Neural progenitor cell (in vitro differentiated cells): ENCODE data around the gene EPHB1. TPM values are rescaled to one million over a fixed set of nuclear protein-coding genes. Genes with fewer than 3 reads are reported as not detected.

Experiments
- DNase-seq: peaks from one replicate; pipeline ENCODE4 v3.0.0-alpha.2; 2016; ENCODE audit warnings: low spot score
- H2AFZ ChIP-seq: fragments of 200-600 bp; sonication (generic); replicated peaks from 2 replicates; pipeline ENCODE4 v1.6.1; 2016; ENCODE audit warnings: antibody characterized with exemption
- H3F3A ChIP-seq: fragments of 200-600 bp; sonication (generic); 2 replicates; pipeline ENCODE4 v1.6.1; 2016; ENCODE audit warnings: antibody characterized with exemption, low read depth
- H3K27ac ChIP-seq: fragments of 200-600 bp; sonication (generic); 2 replicates; pipeline ENCODE4 v1.5.1; 2016; ENCODE audit warnings: mild to moderate bottlenecking
- H3K27me3 ChIP-seq: fragments of 200-600 bp; sonication (generic); 2 replicates; pipeline ENCODE4 v1.6.1; 2016; ENCODE audit warnings: mild to moderate bottlenecking, moderate library complexity
- H3K36me3 ChIP-seq: fragments of 200-600 bp; sonication (generic); 2 replicates; pipeline ENCODE4 v1.5.1; 2016
- H3K4me1 ChIP-seq: fragments of 200-600 bp; sonication (generic); 2 replicates; pipeline ENCODE4 v1.6.1; 2016; ENCODE audit warnings: mixed run types
- H3K4me2 ChIP-seq: fragments of 200-600 bp; sonication (generic); 2 replicates; pipeline ENCODE4 v1.6.1; 2016
- H3K4me3 ChIP-seq: fragments of 200-600 bp; sonication (generic); 2 replicates; pipeline ENCODE4 v1.5.1; 2016
- H3K79me2 ChIP-seq: fragments of 200-600 bp; sonication (generic); 2 replicates; pipeline ENCODE4 v1.6.1; 2016; ENCODE audit warnings: low read depth
- H3K9ac ChIP-seq: fragments of 200-600 bp; sonication (generic); 2 replicates; pipeline ENCODE4 v1.6.1; 2016
- H3K9me3 ChIP-seq: fragments of 200-600 bp; sonication (generic); 2 replicates; pipeline ENCODE4 v1.5.1; 2016; ENCODE audit warnings: low read depth
- H4K20me1 ChIP-seq: fragments of 200-600 bp; sonication (generic); 2 replicates; pipeline ENCODE4 v1.6.1; 2016; ENCODE audit warnings: low read depth
- H3K27ac Mint-ChIP-seq: 3 replicates; pipeline ENCODE4 v1.8.0; 2021; ENCODE audit warnings: mixed read lengths
- H3K27me3 Mint-ChIP-seq: 2 replicates; pipeline ENCODE4 v1.8.0; 2022; ENCODE audit warnings: low read depth, mild to moderate bottlenecking, inconsistent platforms, moderate library complexity, mixed read lengths; ENCODE audit not compliant: insufficient read depth
- H3K36me3 Mint-ChIP-seq: 3 replicates; pipeline ENCODE4 v1.8.0; 2021; ENCODE audit warnings: mixed read lengths
- H3K4me1 Mint-ChIP-seq: 3 replicates; pipeline ENCODE4 v1.8.0; 2021; ENCODE audit warnings: mixed read lengths
- H3K4me3 Mint-ChIP-seq: 3 replicates; pipeline ENCODE4 v1.8.0; 2021; ENCODE audit warnings: mild to moderate bottlenecking, moderate library complexity, mixed read lengths
- H3K9me3 Mint-ChIP-seq: 3 replicates; pipeline ENCODE4 v1.8.0; 2020; ENCODE audit warnings: mixed read lengths
- EZH2 ChIP-seq: fragments of 200-600 bp; sonication (generic); IDR thresholded peaks from 2 replicates; pipeline ENCODE4 v1.6.1; 2017; ENCODE audit warnings: antibody characterized with exemption, mild to moderate bottlenecking, moderate library complexity
- EZH2phosphoT487 ChIP-seq: fragments of 200-600 bp; sonication (generic); IDR thresholded peaks from 2 replicates; pipeline ENCODE4 v1.6.1; 2017; ENCODE audit warnings: antibody characterized with exemption
- total RNA-seq: library from RNA; depleted of rRNA; stranded (reverse); fragments of >200 nt; gene quantifications from 2 replicates; pipeline ENCODE4 v1.2.3, GENCODE V29; 2015; ENCODE audit warnings: low replicate concordance
- TF ChIP-seq, protein P1 (sequence below): fragments of 200-600 bp; sonication (generic); IDR thresholded peaks from 2 replicates; pipeline ENCODE4 v1.5.1; 2017; ENCODE audit warnings: antibody characterized with exemption, mild to moderate bottlenecking

EPHB1 gene
- total RNA-seq, 1 donor from 2014 or later: 9.1 TPM

GRCh38 chr3:135170732-135171131 lies 375.7 kb downstream of the EPHB1 start:
- H3K27me3 ChIP-seq: no peaks in the 10 kb centered on the region
- peaks cover 10% of the 10 kb centered on the region for H3K4me1 ChIP-seq
- H3K9ac ChIP-seq: no peak overlapping the region
- Mint-ChIP-seq H3K27ac (no peak overlapping the region), H3K4me1 (peaks cover 8% of the 10 kb centered on the region), H3K27me3 (peaks cover 3% of the 10 kb centered on the region), H3K9me3 (no peaks in the 10 kb centered on the region), H3K36me3 (peaks cover 2% of the 10 kb centered on the region), H3K4me3 (no peak overlapping the region)
- H3K79me2 ChIP-seq: no peaks in the 10 kb centered on the region
- DNase-seq: no peak
- H3K4me3 ChIP-seq: no peak overlapping the region
- no peaks in the 10 kb centered on the region for H3K9me3 ChIP-seq
- H2AFZ ChIP-seq: no peak overlapping the region
- no peaks in the 10 kb centered on the region for H3K36me3 ChIP-seq
- H4K20me1 ChIP-seq: no peaks in the 10 kb centered on the region
- no peak overlapping the region for H3K4me2 ChIP-seq
- TF ChIP-seq, protein P1, sequence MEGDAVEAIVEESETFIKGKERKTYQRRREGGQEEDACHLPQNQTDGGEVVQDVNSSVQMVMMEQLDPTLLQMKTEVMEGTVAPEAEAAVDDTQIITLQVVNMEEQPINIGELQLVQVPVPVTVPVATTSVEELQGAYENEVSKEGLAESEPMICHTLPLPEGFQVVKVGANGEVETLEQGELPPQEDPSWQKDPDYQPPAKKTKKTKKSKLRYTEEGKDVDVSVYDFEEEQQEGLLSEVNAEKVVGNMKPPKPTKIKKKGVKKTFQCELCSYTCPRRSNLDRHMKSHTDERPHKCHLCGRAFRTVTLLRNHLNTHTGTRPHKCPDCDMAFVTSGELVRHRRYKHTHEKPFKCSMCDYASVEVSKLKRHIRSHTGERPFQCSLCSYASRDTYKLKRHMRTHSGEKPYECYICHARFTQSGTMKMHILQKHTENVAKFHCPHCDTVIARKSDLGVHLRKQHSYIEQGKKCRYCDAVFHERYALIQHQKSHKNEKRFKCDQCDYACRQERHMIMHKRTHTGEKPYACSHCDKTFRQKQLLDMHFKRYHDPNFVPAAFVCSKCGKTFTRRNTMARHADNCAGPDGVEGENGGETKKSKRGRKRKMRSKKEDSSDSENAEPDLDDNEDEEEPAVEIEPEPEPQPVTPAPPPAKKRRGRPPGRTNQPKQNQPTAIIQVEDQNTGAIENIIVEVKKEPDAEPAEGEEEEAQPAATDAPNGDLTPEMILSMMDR: no peak
- TF ChIP-seq EZH2 (no peak), EZH2phosphoT487 (no peak)
- H3K27ac ChIP-seq: no peak overlapping the region
- no peaks in the 10 kb centered on the region for H3F3A ChIP-seq

DNA sequence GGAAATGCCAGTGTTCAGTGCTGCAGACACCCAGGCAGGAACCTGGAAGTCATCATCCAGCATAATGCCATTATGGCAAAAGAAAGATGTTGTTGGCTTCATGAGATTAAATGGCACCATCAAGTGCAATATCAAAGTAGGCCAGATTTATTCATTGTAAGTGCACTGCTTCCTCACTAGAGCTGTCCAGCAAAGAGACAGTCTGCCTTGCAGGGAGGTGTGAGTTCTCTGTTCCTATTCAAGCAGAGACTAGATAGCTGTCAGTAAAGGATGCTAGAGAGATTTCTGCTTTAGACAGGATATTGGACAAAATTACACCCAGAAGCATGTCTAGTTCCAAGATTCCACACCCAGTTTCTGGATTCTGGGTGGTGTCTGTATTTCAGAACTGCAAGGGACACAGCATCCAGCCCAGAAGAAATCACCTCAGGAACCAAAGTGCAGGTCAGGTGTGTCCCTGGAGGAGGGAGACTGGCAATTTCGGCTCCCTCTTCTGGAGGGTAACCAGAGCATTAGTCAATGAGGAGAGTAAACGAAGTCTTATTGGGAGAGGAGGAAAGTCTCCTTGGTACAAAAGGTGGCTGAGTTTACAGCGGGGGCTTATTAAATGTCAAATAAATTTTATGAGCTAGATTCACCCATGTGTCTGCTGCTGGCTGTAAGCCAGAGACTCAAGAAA lies 377.3 kb downstream of the EPHB1 start:
- no peaks in the 10 kb centered on the region for H3K27me3 ChIP-seq
- no peak for DNase-seq
- no peak overlapping the region for H3K4me2 ChIP-seq
- no peaks in the 10 kb centered on the region for H3K9me3 ChIP-seq
- Mint-ChIP-seq H3K4me1 (peaks cover 8% of the 10 kb centered on the region), H3K9me3 (no peaks in the 10 kb centered on the region), H3K27me3 (peaks cover 5% of the 10 kb centered on the region), H3K36me3 (peaks cover 2% of the 10 kb centered on the region), H3K27ac (no peak overlapping the region), H3K4me3 (no peak overlapping the region)
- no peaks in the 10 kb centered on the region for H3K79me2 ChIP-seq
- H3K9ac ChIP-seq: no peak overlapping the region
- H4K20me1 ChIP-seq: no peaks in the 10 kb centered on the region
- peaks cover 10% of the 10 kb centered on the region for H3K4me1 ChIP-seq
- TF ChIP-seq, protein P1: no peak
- no peak for TF ChIP-seq EZH2
- TF ChIP-seq EZH2phosphoT487: no peak
- no peaks in the 10 kb centered on the region for H3K36me3 ChIP-seq
- H2AFZ ChIP-seq: no peak overlapping the region
- H3K27ac ChIP-seq: no peak overlapping the region
- no peak overlapping the region for H3K4me3 ChIP-seq
- H3F3A ChIP-seq: no peaks in the 10 kb centered on the region

DNA sequence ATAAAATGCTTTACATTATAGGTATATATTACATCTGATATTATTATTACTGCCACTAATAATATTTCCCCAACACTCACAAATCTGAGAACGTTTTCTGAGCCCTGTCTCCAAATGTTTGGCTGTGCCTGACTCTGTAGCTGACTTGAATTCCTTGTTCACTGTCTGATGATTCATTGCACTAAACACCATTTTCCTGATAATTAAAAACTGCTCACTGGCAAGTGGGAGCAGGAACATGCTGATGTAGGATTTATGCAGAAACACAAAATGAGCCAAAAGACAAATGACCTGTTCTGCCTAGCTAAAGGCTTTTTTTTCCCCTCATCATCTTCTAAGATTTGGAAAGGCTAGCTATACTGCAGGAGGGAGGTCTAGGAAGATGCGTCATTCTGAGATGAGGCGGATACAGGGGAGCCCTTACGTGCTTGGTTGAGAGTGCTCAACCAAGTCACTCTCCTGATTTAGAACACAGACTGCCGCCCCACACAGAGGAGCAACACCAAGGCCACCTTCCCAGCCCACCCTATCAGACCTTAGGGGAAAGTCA lies 380.7 kb downstream of the EPHB1 start:
- no peaks in the 10 kb centered on the region for H3K36me3 ChIP-seq
- Mint-ChIP-seq H3K9me3 (no peaks in the 10 kb centered on the region), H3K4me3 (no peak overlapping the region), H3K27me3 (peaks cover 2% of the 10 kb centered on the region), H3K36me3 (peaks cover 2% of the 10 kb centered on the region), H3K27ac (no peak overlapping the region), H3K4me1 (no peaks in the 10 kb centered on the region)
- H3K27me3 ChIP-seq: no peaks in the 10 kb centered on the region
- H3K27ac ChIP-seq: no peak overlapping the region
- no peaks in the 10 kb centered on the region for H3F3A ChIP-seq
- no peak overlapping the region for H3K4me2 ChIP-seq
- no peaks in the 10 kb centered on the region for H4K20me1 ChIP-seq
- no peak for TF ChIP-seq EZH2
- TF ChIP-seq, protein P1: no peak
- no peak for TF ChIP-seq EZH2phosphoT487
- no peaks in the 10 kb centered on the region for H3K9me3 ChIP-seq
- no peak overlapping the region for H2AFZ ChIP-seq
- H3K9ac ChIP-seq: no peak overlapping the region
- H3K4me3 ChIP-seq: no peak overlapping the region
- H3K79me2 ChIP-seq: no peaks in the 10 kb centered on the region
- DNase-seq: no peak
- no peaks in the 10 kb centered on the region for H3K4me1 ChIP-seq
